HG03175 (cell line): ENCODE results near the gene YPEL5.
"Not testable (repeated sequence)": the region's sequence is repeated elsewhere in the genome, so short reads cannot be mapped to it uniquely, and the experiment has no call there.

Experiments used
- ATAC-seq: cut with Tn5 transposase; IDR thresholded peaks from one replicate; pipeline ENCODE4 v1.9.1; 2021; ENCODE audit warnings: mild to moderate bottlenecking, moderate library complexity; ENCODE audit not compliant: unreplicated experiment

The YPEL5 gene

GRCh38 chr2:30136764-30137444 lies 9.9 kb upstream of the YPEL5 start:
- ATAC-seq = no peak

- ATAC-seq = peak; percentile 79
These were observed 7.5 kb upstream of the YPEL5 start for GRCh38 chr2:30139131-30139870.

DNA sequence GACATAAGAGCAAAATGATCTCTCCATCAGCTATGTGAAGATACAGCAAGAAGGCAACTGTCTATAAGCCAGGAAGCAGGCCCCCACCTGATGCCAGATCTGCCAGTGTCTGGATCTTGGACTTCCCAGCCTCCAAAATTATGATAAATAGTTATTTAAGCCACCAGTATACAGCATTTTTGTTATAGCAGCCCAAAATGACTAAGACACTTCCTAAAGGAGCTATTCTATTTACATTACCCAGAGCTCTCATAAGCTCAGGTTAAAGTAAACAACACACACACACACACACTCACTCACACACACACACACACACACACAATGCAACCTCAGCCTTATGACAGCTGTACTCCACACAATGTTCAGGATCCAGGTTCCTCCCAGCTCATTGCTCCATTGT lies 5.7 kb upstream of the YPEL5 start:
- ATAC-seq = no peak

GRCh38 chr2:30144260-30144659 lies 2.5 kb upstream of the YPEL5 start:
- no peak for ATAC-seq

DNA sequence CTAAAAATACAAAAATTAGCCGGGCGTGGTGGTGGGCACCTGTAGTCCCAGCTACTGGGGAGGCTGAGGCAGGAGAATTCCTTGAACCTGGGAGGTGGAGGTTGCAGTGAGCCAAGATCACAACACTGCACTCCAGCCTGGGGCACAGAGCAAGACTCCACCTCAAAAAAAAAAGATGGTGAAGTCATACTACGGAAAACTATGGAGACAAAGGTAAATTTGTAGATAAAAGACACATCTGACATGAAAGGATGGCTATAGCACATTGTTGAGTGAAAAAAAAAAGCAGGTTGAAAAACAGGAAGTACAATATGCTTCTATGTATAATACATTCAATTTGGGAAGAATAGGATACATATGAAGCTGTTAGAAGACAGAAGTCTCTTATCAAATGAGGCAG lies 1.9 kb upstream of the YPEL5 start:
- ATAC-seq = not testable (repeated sequence)

DNA sequence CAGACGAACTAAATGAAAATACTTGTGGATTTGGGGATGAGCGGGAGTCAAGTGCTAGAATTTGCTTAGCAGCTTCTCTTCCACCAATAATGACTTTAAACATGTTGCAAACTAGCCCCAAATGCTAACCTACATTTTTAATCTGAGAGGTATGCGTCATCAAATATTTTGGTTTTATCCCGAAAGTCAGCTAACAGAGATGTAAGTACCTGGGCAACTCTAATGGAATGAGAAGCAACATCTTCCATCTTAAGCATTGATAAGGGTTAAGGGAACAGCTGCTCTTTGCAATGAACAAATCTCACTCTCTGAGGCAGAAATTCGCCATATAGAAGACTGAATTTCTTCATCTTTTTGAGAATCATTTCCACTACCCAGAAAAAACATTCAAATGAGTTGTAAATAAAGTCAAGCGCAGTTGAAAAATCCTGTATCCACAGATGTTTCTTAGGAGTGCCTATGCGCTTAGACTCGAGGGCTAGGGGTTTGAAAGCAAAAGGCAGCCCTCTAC lies 926 bp upstream of the YPEL5 start:
- no peak for ATAC-seq

DNA sequence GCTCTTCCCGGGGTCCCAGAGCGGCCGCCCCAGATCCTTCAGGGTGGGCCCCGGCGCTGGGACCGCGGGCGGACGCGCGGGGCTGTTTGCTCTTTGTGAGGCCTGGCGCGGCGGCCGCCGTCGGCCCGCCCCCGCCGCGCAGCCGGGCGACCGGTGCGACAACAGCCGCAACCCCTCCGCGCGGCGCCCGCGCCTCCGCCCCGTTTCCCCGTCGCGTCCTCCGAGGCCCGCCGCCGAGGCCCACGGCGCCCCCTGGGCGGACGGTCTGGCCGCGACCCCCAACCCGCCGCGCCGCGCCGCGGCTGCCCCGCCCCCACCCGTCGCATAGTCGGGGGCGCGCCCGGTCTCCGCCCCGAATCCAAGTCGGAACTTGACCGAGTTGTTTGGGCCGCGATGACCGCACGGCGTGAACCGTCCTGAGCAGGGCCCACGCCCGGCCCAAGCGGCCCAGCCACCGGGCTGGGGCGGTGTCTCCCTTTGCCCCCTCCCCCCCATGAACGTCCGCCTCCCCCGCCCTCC lies 448 bp downstream of the YPEL5 start:
- peak; percentile 0 for ATAC-seq

- ATAC-seq = peak; percentile 17
These were observed 1.2 kb downstream of the YPEL5 start for GRCh38 chr2:30147715-30148610.

- no peak for ATAC-seq
These were observed 2.0 kb downstream of the YPEL5 start for GRCh38 chr2:30148850-30149249.

DNA sequence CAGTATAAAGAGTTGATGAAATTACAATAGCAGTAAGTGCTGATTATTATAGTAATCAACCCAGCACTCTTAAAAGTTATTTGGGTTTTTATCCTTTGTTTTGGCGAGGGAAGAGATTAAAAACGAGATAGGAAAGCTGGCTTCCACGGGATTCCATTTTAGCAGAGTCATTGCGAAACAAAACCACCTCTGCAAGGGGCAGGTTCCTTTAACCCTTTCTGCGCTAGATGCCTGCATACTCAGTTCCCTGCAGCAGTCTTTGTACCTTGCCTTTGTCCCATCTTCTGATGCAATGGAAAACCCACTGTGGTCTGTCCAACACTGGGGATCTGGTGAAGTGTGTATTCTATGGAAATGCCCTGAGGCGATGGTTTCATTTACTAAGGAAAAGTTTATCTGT lies 2.7 kb downstream of the YPEL5 start:
- ATAC-seq = no peak

DNA sequence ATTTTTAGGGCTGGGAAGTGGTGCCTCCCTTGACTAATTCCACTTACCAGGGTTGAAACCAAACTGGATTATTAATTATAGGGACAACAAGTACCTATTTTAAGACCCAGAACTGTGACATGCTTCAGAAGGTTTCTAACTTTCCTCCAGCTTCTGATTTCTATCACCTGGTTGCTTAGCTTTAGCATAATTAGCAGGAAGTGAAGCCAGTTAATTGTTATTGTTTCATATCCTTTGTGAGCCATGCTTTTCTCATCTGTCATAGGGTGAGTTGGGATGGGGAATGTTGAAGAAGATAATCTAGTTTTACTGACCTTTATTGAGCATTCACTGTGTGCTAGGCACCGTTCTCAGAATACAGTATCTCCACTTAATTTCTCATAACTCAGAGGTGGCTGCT lies 3.2 kb downstream of the YPEL5 start:
- no peak for ATAC-seq

DNA sequence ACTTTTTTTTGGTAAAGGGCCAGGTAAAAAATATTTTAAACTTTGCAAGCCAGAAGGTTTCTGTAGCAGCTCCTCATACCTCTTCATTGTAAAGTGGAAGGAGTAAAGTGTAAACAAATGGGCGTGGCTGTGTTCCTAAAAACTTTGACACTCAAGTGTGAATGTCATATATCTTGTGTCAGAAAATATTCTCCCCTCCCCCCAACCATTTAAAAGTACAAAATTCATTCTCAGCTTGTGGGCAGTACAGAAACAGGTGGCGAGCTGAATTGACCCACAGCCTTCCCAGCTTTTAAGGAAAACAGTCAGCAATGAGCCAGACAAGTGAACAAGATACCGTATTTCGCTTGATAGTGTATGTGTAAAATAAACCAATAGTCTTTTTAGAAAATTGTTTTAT lies 4.0 kb downstream of the YPEL5 start:
- ATAC-seq = no peak

DNA sequence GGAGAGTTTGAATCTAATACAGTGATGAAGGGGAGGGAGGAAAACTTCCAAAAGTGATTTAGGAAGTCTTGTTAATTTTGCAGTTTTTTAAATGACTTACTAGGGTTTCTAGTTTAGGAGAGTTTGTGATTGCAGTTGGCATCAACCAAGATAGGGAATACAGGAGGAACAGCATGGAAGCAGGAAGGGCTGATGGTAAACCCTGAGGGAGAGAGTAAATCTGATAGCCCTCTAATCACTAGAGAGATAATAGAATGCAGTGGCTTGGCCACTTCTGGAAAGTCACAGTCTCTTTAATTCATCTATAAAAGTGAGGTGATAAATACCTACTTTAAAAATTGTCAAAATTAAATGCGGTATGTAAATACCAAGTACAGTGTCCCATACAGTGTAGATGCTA lies 5.6 kb downstream of the YPEL5 start:
- no peak for ATAC-seq

GRCh38 chr2:30155202-30155601 lies 8.4 kb downstream of the YPEL5 start:
- ATAC-seq = no peak

DNA sequence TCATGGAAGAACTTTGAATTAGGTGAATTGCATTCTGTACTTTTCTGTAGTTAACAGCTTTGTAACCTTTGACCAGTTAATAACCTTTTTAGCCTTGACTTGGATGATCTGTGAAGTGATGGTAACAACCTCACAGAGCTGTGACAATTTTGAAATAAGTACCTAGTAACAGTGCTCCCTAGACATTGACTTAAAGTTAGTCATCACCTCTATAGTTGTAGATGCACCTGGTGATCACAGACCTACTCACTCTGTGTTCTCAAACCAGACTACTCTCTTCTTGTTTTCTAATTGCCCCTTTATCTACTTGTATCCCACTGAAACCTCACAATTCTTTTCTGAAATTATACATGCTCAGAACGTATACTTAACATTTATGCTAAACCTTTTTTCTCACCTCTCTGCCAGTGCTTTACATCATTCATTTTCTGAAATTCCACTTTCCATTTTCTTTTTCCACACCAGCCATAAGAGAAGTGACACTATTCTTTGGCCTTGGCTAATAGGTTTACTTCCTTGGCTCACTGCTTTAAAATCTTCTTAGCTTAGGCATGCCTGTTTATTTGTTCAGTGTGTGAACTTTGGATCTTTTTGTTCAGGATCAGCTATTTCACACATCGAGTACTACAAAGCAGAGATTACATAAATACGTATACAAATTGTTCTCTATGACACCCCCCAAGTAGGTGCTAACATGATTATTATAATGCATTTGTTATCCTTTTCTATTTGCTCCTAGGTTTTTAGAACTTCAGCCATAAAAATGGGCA lies 9.3 kb downstream of the YPEL5 start:
- ATAC-seq = no peak

GRCh38 chr2:30157616-30158015 lies 10.8 kb downstream of the YPEL5 start:
- no peak for ATAC-seq

- ATAC-seq = no peak
These were observed 13.0 kb downstream of the YPEL5 start for GRCh38 chr2:30159766-30160165.

DNA sequence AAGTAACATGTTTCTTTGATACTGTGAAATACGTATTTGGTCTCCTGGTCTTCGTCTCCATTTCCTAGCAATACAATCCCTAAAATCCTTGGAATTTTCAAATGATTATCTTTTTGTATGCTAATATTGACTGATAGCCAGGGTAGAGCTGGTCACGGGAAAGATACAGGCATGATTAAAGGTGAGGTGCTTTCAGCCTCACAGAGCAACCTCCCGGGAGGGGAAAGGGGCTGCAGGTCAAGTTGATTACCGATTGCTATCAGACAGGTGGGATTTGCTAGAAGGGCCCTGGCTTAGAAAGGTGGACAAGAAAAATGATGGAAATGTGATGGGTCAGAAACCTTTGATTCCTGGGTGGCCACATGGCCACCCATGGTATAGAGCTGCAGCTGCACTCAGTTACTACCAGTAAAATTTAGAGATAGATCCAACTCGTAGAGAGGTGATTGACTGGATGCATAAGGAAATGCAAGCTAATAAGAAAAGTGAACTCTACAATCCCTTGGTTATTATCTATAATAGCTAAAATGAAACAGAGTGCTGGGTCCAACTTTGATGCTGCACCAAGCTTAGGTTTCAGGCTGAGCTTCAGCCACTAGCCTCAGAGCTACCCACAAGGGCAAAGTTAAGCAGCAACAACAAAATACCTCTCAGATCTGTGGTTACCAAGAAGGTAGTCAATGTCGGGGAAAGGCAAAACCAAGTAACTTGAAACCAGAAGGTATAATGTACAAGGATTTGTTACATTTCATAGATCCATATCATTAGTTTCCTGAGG lies 15.3 kb downstream of the YPEL5 start:
- ATAC-seq = no peak

DNA sequence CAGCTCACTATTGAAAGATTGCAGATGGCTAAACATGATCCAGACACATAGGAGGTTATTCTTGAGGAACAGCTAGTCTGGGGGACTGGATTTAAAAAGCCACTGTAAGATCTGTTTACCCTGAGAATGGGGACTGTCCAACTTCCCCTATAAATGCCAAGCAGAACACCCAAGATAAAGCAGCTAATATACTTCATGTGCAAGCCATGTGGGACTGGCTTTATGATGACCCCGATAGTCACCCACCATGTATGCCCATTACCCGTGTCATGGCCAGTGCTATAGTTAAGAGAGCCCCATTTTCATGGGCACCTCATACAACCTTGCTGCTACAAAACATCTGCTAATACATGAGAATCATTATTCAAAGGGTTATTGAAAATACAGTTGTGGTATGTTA lies 16.0 kb downstream of the YPEL5 start:
- no peak for ATAC-seq
